ENCODE measurements around the gene SWI5.

DNA sequence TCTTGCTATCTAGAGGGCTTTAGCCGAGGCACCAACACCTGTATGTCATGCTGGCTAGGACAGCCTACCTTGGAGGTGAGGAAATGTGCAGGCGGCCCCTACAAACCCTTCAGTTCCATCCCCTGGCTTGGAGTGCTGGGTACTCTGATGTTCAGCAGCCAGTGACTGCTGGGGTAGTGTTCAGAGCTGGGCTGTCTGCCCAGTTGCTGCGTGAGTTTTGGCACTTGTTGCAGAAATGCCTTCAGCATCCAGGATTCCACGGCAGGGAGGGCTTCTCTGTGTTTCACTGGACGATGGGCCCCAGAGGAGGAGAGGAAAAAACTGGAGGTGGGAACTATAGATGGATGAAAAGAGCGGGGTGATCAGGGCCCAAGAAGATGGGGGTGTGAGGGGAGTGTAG is 10.4 kb downstream of the SWI5 start:
- TF ChIP-seq GATA2 (IDR thresholded peaks at IDR 0.05; ENCODE audit: low read depth, low read length) (no peak), GATA3 (IDR thresholded peaks at IDR 0.05; ENCODE audit: low read depth, low read length) (no peak)

Measured in SH-SY5Y (cell line).